ENCODE data around the gene VSIG8.
A peak's percentile ranks its signal among the peaks of the same experiment; 100 is the strongest.

VSIG8 gene

DNA sequence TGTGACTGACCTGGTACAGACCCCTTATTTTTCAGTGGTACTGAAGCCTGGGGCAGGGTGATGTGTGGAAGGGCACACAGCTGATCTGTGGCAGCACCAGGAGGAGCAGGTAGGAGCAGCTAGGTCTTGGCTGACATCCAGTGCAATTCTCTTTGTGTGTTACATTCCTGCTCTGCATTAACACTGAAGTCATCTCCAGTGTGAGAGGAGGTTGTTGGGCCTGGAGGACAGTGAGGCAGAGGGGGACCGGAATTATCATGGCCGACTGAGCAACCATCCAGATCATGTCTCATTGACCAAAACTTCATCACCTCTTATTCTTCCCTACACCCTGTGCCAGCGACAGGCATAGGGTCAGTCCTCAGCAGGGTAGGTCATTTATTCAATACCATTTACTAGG lies 34.3 kb downstream of the VSIG8 start:
- DNase-seq, result no peak

DNA sequence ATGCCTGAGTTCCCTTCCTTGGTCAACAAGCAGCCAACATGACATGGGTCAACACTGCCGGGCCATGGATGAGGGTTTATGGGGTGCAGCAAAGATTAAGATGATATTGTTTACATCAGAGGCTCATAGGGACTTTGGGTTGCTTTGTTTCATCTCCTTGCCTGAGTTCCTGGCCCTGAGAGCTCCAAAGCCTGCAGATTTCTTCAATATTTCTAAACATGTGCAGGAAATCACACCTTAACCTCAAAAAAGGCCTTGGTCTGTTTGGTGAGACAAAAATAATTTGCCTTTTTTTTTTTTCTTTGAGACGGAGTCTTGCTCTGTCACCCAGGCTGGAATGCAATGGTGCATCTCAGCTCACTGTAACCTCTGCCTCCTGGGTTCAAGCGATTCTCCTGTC lies 34.9 kb downstream of the VSIG8 start:
- DNase-seq, result no peak

DNA sequence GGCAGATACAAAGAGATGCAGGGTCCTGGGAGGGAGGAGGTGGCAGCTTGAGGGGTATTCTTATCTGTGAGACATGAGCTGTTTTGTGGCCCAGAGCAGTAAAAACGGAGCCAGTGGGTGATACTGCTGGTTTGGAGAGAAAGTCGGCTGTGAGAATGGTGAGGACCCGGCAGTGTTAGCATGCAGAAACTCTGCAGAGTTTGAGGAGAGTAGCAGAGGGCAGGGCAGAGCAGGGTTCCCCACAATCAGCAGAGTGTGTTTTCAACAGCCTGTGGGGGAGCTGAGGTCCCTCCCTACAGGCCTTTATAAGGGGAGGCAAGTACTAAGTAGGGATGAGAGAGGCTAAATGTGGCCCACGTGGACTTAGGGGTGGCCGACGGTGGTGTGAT lies 35.4 kb downstream of the VSIG8 start:
- no peak for DNase-seq

DNA sequence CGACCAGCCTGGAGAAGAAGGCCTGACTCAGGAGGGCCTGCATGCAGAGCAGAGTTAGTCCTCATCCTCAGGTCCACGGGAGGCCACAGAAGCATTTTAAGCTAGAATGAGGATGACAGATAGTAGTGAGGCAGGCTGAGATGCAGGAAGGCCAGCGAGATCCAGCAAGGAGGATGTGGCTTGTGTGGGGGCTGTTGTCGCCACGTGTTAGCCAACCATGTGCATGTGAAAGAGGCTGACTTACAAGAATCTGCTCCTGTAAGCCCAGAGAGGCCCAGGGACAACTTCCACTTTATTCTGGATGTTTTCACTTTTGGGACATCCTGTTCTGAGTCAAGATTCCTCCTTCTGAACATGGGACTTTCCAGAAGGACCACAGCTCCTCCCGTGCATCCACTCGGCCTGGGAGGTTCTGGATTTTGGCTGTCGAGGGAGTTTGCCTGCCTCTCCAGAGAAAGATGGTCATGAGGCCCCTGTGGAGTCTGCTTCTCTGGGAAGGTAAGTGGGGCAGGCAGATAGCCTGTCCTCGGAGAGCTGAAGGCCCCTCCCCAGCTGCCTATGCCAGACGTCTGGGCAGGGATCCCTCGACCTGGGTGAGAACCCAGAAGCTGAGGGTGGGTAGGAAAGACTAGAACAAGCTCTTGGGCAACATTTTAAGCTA lies 35.9 kb downstream of the VSIG8 start, which contains the start of gene SLAMF8:
Gene SLAMF8, plus strand, starts transcription at position 433 of the 661 bp plus-strand sequence. Its CDS starts 26 bp downstream, at position 459.
- DNase-seq, result no peak

- DNase-seq, result no peak
Observed at GRCh38 chr1:159825564-159825963, 36.9 kb downstream of the VSIG8 start.

DNA sequence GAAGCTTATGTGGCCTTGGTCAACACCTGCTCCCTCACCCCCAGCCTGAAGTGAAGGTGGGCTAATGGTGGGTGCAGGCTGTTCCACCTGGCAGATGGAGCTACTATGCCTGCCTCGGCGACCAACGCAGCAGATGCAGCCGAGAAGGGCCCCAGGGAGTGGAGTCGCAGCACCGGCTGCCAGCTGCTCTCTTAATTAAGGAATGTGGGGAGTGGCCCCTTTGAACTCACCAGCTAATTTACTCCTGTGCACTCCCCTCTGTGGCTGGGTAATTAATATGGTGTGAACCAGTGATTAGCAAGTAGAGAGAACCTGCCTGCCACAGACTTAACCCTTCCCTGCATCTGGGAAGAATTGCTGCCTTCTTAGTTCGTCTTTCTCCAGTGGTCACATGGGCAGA lies 39.1 kb downstream of the VSIG8 start:
- peak; percentile 84 for DNase-seq

DNA sequence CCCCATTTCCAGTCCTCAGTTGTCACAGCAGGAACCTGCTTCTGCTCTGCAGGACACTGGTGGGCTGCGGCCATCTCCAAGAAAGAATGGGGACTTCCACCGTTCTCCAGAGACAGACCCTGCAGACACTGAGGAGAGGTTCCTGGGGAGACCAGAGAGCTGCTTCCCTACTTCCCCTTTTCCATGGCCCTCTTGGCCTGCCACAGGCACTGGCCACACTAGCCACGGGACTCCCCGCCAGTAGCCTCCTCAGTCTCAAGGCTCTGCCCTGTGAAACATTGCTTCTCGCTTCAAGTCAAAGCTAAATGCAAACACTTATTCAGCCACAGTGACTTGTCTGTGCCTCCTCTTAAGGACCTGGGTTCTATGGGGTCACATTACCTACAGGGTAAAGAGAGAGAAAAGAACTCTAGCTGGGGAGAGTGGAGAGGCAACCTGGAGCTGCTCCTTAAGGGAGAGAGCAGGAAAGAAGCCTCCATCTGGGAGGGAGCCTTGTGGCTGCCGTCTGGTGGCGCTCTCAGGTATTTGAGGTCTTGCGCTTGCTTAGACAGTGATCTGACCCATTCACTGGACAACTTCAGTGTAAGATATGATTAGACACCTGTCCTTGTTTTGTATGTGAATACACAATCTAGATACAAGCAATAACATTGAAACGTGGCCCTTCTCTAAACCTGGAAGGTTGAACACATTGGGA lies 41.1 kb downstream of the VSIG8 start:
- DNase-seq, result no peak

DNA sequence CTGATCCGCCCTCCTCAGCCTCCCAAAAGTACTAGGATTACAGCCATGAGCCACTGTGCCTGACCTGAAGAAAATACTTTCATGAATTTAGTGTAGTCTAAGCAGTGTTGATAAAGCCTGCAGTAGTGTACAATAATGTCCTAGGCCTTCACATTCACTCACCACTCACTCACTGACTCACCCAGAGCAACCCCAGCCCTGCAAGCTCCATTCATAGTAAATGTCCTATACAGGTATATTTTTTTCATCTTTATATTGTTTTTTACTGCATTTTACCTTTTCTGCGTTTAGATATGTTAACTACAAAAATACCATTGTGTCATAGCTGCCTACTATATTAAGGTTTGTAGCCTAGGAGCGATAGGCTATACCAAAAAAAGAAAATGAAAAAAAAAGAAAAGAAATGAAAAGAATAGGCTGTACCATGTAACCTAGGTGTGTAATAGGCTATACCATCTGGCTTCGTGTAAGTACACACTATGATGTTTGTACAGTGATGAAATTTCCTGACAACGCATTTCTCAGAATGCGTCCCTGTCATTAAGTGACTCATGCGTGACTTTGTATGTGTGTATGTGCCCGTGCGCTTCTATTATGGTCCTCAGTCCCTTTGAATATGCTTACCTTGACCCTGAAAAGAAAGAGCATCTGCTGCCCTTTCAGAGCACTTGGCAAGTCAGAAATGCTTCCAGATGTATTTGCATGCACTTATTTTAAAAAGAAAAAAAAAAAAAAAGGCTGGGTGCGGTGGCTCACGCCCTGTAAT lies 45.0 kb downstream of the VSIG8 start:
- DNase-seq, result no peak

- no peak for DNase-seq
Observed at GRCh38 chr1:159815926-159816325, 46.5 kb downstream of the VSIG8 start.

- DNase-seq, result no peak
Observed at GRCh38 chr1:159804924-159805323, 57.5 kb downstream of the VSIG8 start.
